HepG2 (cell line): ENCODE results near the gene CORO1C. TPM values are rescaled to one million over a fixed set of nuclear protein-coding genes. Genes with fewer than 3 reads are reported as not detected.

ENCODE experiments used
- ELF3 ChIP-seq: IDR thresholded peaks from 2 replicates; pipeline ENCODE4 v1.6.1; 2016; ENCODE audit warnings: missing genetic modification reagents, missing compliant biosample characterization
- FOXJ3 ChIP-seq: sonication (generic); formaldehyde crosslinking; IDR thresholded peaks from 2 replicates; pipeline ENCODE4 v1.4.0; 2020; ENCODE audit warnings: missing genetic modification reagents, mild to moderate bottlenecking, borderline replicate concordance
- KAT8 ChIP-seq: IDR thresholded peaks from 2 replicates; pipeline ENCODE4 v1.6.1; 2016; ENCODE audit warnings: missing genetic modification reagents, missing compliant biosample characterization
- MEIS2 ChIP-seq: sonication (generic); formaldehyde crosslinking; IDR thresholded peaks from 2 replicates; pipeline ENCODE4 v1.9.0; 2021; ENCODE audit warnings: mild to moderate bottlenecking, missing genetic modification reagents
- NR2F1 ChIP-seq, 2 experiments: fragments of 450-650 bp in 1 of 2; formaldehyde crosslinking in 1 of 2; IDR thresholded peaks; 2 replicates each; pipeline versions ENCODE4 v1.5.0 to v1.6.1; 2016 to 2020; ENCODE audit warnings: mild to moderate bottlenecking in 1 of 2, missing compliant biosample characterization in 1 of 2, missing genetic modification reagents in 1 of 2, moderate library complexity in 1 of 2
- NR2F6 ChIP-seq, 2 experiments: IDR thresholded peaks; 2 replicates each; pipeline ENCODE4 v1.6.1; 2016; ENCODE audit warnings: antibody characterized with exemption in 1 of 2, mild to moderate bottlenecking in 1 of 2
- SALL1 ChIP-seq: sonication (generic); formaldehyde crosslinking; IDR thresholded peaks from 2 replicates; pipeline ENCODE4 v1.8.0; 2022; ENCODE audit warnings: mild to moderate bottlenecking, missing genetic modification reagents
- SNAPC2 ChIP-seq: sonication (generic); formaldehyde crosslinking; IDR thresholded peaks from 2 replicates; pipeline ENCODE4 v1.8.1; 2022; ENCODE audit warnings: mild to moderate bottlenecking, missing genetic modification reagents
- SPEN ChIP-seq: sonication (generic); formaldehyde crosslinking; IDR thresholded peaks from 2 replicates; pipeline ENCODE4 v1.5.1; 2020; ENCODE audit warnings: low read depth, mild to moderate bottlenecking, missing genetic modification reagents
- SRSF4 ChIP-seq: fragments of 200-400 bp; formaldehyde crosslinking; IDR thresholded peaks from one replicate; pipeline ENCODE4 v1.6.1; 2018; ENCODE audit warnings: mild to moderate bottlenecking, low read depth, low read length, moderate library complexity; ENCODE audit not compliant: poor library complexity, severe bottlenecking
- ZC3H4 ChIP-seq: sonication (generic); formaldehyde crosslinking; IDR thresholded peaks from 2 replicates; pipeline ENCODE4 v1.4.0; 2020; ENCODE audit warnings: missing genetic modification reagents, borderline replicate concordance
- ZNF850 ChIP-seq: sonication (generic); formaldehyde crosslinking; conservative IDR thresholded peaks from 2 replicates; pipeline ENCODE4 v1.9.0; 2021; ENCODE audit warnings: mild to moderate bottlenecking, missing genetic modification reagents
- polyA plus RNA-seq, 8 experiments: library from polyadenylated mRNA; depleted of rRNA in 3 of 8; stranded (reverse) in 7 of 8; unstranded in 1 of 8; fragments of >200 nt; fragmentation: Illumina TruSeq in 4 of 8; extraction: Trizol in 4 of 8; gene quantifications; 2 replicates each; pipeline versions ENCODE4 v1.2.1 to v1.2.3, GENCODE V29; 2011 to 2016; ENCODE audit warnings: low read depth in 4 of 8, missing spikeins in 1 of 8, mixed read lengths in 1 of 8; ENCODE audit not compliant: insufficient read depth in 1 of 8
- total RNA-seq, 5 experiments: library from RNA; depleted of rRNA; stranded (reverse); fragments of >200 nt; fragmentation: Illumina TruSeq; extraction: Trizol; gene quantifications; 2 replicates each; pipeline ENCODE4 v1.2.3, GENCODE V29; 2016; ENCODE audit warnings: low read depth in 1 of 5
- TF ChIP-seq, protein P1 (sequence below): sonication (generic); formaldehyde crosslinking; IDR thresholded peaks from 2 replicates; pipeline ENCODE4 v1.4.0; 2020; ENCODE audit warnings: mild to moderate bottlenecking, missing genetic modification reagents
- TF ChIP-seq, protein P2 (sequence below): IDR thresholded peaks from 2 replicates; pipeline ENCODE4 v1.6.1; 2018; ENCODE audit warnings: missing genetic modification reagents, mild to moderate bottlenecking, missing compliant biosample characterization

Gene CORO1C
- total and polyA plus RNA-seq, 2 of the 13 experiments (the other 11 are each of a cell fraction or from before 2014, with no cell fraction given), result 73.7 to 131 TPM

DNA sequence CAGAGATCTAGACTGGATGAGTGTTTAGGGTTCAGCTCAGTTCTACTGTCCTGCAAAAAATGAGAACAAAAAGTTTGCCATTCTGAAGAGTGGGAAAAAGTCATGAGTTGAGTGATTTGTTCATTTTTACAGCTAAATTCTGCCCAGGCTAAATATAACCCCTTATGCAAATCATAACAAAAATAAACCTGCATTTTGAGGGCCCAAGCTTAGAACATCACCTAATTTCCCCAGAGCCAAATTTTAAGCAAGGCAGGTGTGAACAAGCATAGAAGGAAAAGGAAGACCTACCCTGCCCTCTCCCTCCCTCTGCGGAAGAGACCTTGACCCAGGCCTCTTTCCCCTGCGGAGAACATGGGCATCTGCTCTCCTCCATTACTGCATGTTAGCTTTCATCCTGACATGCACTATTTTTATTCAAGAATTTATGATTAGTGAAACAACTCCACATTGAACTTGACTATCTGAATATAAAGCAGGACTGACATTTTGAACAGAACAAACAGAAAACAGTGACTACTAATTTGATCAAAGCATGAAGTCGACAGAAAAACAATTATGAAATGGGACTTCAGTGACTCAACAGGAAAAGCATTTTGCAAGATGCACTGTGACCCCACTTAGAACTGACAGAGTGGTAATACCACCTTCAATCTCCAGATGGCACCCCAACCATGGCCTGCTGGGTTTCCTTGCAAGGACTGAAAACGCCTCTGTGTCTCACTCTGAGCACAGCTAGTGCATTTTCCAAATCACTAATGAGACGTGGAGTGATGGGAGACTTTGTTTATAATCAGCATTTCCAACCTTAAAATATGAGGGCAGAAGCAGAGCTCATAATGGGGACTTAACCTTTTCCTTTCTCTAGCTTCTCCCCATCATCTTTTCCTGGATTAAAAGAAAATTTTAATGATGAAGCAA, 66.7 kb downstream of the CORO1C start (continued):
- no peak for TF ChIP-seq ZNF850 (CRISPR knock-in tag)
- TF ChIP-seq ZC3H4, result no peak
- TF ChIP-seq, protein P1, sequence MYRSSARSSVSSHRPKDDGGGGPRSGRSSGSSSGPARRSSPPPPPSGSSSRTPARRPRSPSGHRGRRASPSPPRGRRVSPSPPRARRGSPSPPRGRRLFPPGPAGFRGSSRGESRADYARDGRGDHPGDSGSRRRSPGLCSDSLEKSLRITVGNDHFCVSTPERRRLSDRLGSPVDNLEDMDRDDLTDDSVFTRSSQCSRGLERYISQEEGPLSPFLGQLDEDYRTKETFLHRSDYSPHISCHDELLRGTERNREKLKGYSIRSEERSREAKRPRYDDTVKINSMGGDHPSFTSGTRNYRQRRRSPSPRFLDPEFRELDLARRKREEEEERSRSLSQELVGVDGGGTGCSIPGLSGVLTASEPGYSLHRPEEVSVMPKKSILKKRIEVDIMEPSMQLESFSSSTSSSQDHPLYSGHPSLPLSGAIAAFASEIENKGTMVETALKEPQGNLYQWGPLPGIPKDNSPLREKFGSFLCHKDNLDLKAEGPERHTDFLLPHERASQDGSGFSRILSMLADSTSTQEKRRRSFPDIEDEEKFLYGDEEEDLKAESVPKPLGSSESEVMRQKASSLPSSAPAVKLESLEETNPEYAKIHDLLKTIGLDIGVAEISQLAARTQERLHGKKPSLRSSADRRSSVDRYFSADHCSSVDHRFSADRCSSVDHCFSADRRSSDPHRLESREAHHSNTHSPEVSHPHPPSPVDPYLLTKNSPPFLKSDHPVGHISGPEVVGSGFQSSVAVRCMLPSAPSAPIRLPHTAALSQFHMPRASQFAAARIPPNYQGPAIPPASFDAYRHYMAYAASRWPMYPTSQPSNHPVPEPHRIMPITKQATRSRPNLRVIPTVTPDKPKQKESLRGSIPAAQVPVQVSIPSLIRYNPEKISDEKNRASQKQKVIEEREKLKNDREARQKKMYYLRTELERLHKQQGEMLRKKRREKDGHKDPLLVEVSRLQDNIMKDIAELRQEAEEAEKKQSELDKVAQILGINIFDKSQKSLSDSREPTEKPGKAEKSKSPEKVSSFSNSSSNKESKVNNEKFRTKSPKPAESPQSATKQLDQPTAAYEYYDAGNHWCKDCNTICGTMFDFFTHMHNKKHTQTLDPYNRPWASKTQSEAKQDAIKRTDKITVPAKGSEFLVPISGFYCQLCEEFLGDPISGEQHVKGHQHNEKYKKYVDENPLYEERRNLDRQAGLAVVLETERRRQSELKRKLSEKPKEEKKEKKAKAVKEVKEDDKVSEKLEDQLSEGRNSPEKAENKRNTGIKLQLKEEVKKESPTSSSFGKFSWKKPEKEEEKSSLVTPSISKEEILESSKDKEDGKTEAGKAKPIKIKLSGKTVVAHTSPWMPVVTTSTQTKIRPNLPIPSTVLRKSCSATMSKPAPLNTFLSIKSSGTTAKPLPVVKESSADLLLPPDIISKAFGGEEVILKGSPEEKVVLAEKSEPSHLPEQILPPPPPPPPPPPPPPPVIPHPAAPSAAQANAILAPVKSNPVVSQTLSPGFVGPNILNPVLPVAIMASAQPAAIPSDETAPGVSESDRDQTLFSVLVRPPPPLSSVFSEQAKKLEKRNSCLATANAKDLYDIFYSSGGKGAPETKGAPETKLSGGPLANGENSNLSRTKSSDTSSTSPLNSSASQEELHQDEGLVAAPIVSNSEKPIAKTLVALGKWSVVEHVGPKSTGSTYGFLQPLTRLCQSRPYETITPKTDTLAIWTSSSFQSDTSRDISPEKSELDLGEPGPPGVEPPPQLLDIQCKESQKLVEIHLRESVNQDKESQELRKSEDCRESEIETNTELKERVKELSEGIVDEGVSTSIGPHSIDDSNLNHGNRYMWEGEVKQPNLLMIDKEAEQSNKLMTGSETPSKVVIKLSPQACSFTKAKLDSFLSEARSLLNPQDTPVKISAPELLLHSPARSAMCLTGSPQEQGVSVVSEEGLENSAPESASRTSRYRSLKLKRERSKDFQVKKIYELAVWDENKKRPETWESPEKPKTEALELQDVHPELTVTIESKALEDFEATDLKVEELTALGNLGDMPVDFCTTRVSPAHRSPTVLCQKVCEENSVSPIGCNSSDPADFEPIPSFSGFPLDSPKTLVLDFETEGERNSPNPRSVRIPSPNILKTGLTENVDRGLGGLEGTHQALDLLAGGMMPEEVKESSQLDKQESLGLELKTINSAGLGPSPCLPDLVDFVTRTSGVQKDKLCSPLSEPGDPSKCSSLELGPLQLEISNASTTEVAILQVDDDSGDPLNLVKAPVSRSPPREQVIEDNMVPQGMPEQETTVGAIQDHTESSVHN, result no peak
- no peak for TF ChIP-seq SNAPC2
- no peak for TF ChIP-seq SRSF4
- peak; percentile 93 for TF ChIP-seq NR2F6 (IDR thresholded peaks at IDR 0.05)
- peak; percentile 89 for TF ChIP-seq NR2F6 (CRISPR knock-in tag; IDR thresholded peaks at IDR 0.05)
- TF ChIP-seq, protein P2, sequence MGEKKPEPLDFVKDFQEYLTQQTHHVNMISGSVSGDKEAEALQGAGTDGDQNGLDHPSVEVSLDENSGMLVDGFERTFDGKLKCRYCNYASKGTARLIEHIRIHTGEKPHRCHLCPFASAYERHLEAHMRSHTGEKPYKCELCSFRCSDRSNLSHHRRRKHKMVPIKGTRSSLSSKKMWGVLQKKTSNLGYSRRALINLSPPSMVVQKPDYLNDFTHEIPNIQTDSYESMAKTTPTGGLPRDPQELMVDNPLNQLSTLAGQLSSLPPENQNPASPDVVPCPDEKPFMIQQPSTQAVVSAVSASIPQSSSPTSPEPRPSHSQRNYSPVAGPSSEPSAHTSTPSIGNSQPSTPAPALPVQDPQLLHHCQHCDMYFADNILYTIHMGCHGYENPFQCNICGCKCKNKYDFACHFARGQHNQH (CRISPR knock-in tag), result 0 out of 2 replicates have a peak, but pooled peaks have one; percentile 34
- TF ChIP-seq ELF3 (CRISPR knock-in tag), result peak; percentile 76
- TF ChIP-seq FOXJ3 (CRISPR knock-in tag), result peak; percentile 56; the same call in 1 of the 2 replicates
- peak; percentile 25 to 89; a peak in 3 of 4 replicates for TF ChIP-seq NR2F1 (CRISPR knock-in tag; IDR thresholded peaks at IDR 0.05)
- 0 out of 2 replicates have a peak, but pooled peaks have one; percentile 31 for TF ChIP-seq KAT8
- TF ChIP-seq SALL1, result peak; percentile 52; the same call in 1 of the 2 replicates
- TF ChIP-seq SPEN (CRISPR knock-in tag), result no peak
- TF ChIP-seq MEIS2 (CRISPR knock-in tag), result 0 out of 2 replicates have a peak, but pooled peaks have one; percentile 34
